NCI-H2227 (cell line): ENCODE results near the gene ATP2C2.
"Not testable (repeated sequence)": the region's sequence is repeated elsewhere in the genome, so short reads cannot be mapped to it uniquely, and the experiment has no call there.

Source experiments
- DNase-seq: peaks from one replicate; lab custom pipeline; 2025; ENCODE audit not compliant: unreplicated experiment; lab: John Stamatoyannopoulos, UW

The ATP2C2 gene

GRCh38 chr16:84416407-84417321, 48.3 kb downstream of the ATP2C2 start:
- no peak for DNase-seq

GRCh38 chr16:84418056-84418849, 49.9 kb downstream of the ATP2C2 start:
- DNase-seq: no peak

GRCh38 chr16:84419730-84420129, 51.4 kb downstream of the ATP2C2 start:
- no peak for DNase-seq

- DNase-seq: not testable (repeated sequence)
Measured at GRCh38 chr16:84420556-84420955, 52.2 kb downstream of the ATP2C2 start.

- no peak for DNase-seq
Measured at GRCh38 chr16:84421081-84421937, 53.0 kb downstream of the ATP2C2 start.

GRCh38 chr16:84421938-84422220, 53.5 kb downstream of the ATP2C2 start:
- DNase-seq: no peak

- DNase-seq: peak; percentile 6
Measured at GRCh38 chr16:84423416-84423837, 55.1 kb downstream of the ATP2C2 start.

GRCh38 chr16:84425696-84426095, 57.4 kb downstream of the ATP2C2 start:
- no peak for DNase-seq

- DNase-seq: no peak
Measured at GRCh38 chr16:84426804-84427203, 58.5 kb downstream of the ATP2C2 start.

- DNase-seq: no peak
Measured at GRCh38 chr16:84427553-84427952, 59.2 kb downstream of the ATP2C2 start.

GRCh38 chr16:84430860-84431259, 62.5 kb downstream of the ATP2C2 start:
- no peak for DNase-seq

GRCh38 chr16:84434800-84435199, 66.5 kb downstream of the ATP2C2 start:
- no peak for DNase-seq

- DNase-seq: no peak
Measured at GRCh38 chr16:84436196-84436595, 67.9 kb downstream of the ATP2C2 start.

- DNase-seq: no peak
Measured at GRCh38 chr16:84438971-84439696, 70.8 kb downstream of the ATP2C2 start.

GRCh38 chr16:84442416-84443145, 74.2 kb downstream of the ATP2C2 start:
- no peak for DNase-seq

- no peak for DNase-seq
Measured at GRCh38 chr16:84443166-84443802, 74.9 kb downstream of the ATP2C2 start.

- no peak for DNase-seq
Measured at GRCh38 chr16:84444476-84444875, 76.1 kb downstream of the ATP2C2 start.

GRCh38 chr16:84446084-84446483, 77.7 kb downstream of the ATP2C2 start:
- DNase-seq: no peak

GRCh38 chr16:84446596-84447392, 78.5 kb downstream of the ATP2C2 start:
- no peak for DNase-seq
